Gastrocnemius medialis (tissue), 4 donors: Measurements from ENCODE around the gene CIROP.

Source experiments
- POLR2A ChIP-seq, 2 donors: fragments of 450-650 bp; IDR thresholded peaks; one replicate each; pipeline ENCODE4 v1.6.1; 2017; ENCODE audit warnings: antibody characterized with exemption in 2 of 2, mild to moderate bottlenecking in 2 of 2, moderate library complexity in 2 of 2
- TF ChIP-seq, protein P1 (sequence below), 5 experiments: fragments of 450-650 bp in 3 of 5; fragments of 200-600 bp in 2 of 5; sonication (generic) in 2 of 5; IDR thresholded peaks in 4 of 5; conservative IDR thresholded peaks in 1 of 5; 1 replicate in 4 of 5; 2 replicates in 1 of 5; pipeline ENCODE4 v1.5.1; 2016 to 2019; ENCODE audit warnings: antibody characterized with exemption in 5 of 5, mild to moderate bottlenecking in 3 of 5, moderate library complexity in 3 of 5

DNA sequence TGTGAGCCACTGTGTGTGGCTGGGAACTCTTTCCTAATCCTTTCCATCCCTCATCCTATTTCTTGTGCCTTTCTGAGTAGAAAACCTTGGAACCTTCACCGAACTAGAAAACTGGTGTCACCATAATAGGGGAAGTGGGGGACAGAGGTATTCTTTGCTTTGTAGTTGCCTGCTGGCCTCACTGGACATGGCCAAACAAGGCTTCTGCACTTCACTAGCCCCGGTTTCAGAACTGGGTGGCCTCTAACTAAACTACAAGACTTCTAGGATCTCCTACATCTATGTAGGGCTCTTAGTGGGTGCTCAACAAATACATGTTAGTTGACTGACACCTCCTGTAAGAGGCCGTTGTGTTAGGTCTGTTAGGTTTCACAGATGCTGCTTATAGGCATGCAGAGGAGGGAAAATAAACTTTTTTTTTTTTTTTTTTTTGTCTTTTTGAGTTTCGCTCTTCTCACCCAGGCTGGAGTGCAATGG, 597 bp upstream of the CIROP start:
- no peak for TF ChIP-seq POLR2A (IDR thresholded peaks at IDR 0.05)
- TF ChIP-seq, protein P1, sequence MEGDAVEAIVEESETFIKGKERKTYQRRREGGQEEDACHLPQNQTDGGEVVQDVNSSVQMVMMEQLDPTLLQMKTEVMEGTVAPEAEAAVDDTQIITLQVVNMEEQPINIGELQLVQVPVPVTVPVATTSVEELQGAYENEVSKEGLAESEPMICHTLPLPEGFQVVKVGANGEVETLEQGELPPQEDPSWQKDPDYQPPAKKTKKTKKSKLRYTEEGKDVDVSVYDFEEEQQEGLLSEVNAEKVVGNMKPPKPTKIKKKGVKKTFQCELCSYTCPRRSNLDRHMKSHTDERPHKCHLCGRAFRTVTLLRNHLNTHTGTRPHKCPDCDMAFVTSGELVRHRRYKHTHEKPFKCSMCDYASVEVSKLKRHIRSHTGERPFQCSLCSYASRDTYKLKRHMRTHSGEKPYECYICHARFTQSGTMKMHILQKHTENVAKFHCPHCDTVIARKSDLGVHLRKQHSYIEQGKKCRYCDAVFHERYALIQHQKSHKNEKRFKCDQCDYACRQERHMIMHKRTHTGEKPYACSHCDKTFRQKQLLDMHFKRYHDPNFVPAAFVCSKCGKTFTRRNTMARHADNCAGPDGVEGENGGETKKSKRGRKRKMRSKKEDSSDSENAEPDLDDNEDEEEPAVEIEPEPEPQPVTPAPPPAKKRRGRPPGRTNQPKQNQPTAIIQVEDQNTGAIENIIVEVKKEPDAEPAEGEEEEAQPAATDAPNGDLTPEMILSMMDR (IDR thresholded peaks at IDR 0.05 in 4 of 5, conservative IDR thresholded peaks at IDR 0.05 in 1 of 5) = no peak
